Measurements from ENCODE around the gene CD52. TPM values are rescaled to one million over a fixed set of nuclear protein-coding genes. Genes with fewer than 3 reads are reported as not detected.

CD52 gene
- total and polyA plus RNA-seq, 2 of the 13 experiments (the other 11 are each of a cell fraction or from before 2014, with no cell fraction given), result 0.32 TPM; not detected in 1

GRCh38 chr1:26279456-26280332 is 38.1 kb upstream of the CD52 start, which contains the start of gene SH3BGRL3 (continued):
- TF ChIP-seq ZNF609 (CRISPR knock-in tag; IDR thresholded peaks at IDR 0.05; ENCODE audit: borderline replicate concordance) (peak; percentile 34; the same call in 1 of the 2 replicates), ONECUT2 (CRISPR knock-in tag; IDR thresholded peaks at IDR 0.05) (no peak), RNF2 (conservative IDR thresholded peaks at IDR 0.05; ENCODE audit: low read depth) (peak; percentile 86), RERE (CRISPR knock-in tag; IDR thresholded peaks at IDR 0.05; ENCODE audit: low read depth) (no peak), CHD4 (IDR thresholded peaks at IDR 0.05; ENCODE audit: borderline replicate concordance, low read length) (no peak), CREM (IDR thresholded peaks at IDR 0.05) (no peak), CREM (CRISPR knock-in tag; IDR thresholded peaks at IDR 0.05) (no peak), ZNF546 (CRISPR knock-in tag; conservative IDR thresholded peaks at IDR 0.05) (no peak), ZNF280B (CRISPR knock-in tag; IDR thresholded peaks at IDR 0.05; ENCODE audit: borderline replicate concordance) (peak; percentile 39; the same call in 1 of the 2 replicates), NCOA5 (CRISPR knock-in tag; IDR thresholded peaks at IDR 0.05) (no peak), ZNF614 (CRISPR knock-in tag; IDR thresholded peaks at IDR 0.05; ENCODE audit: borderline replicate concordance) (no peak), RNF219 (CRISPR knock-in tag; IDR thresholded peaks at IDR 0.05) (no peak), ZFP36L2 (CRISPR knock-in tag; IDR thresholded peaks at IDR 0.05) (no peak), ZBTB7A (CRISPR knock-in tag; IDR thresholded peaks at IDR 0.05) (no peak)

Measured in HepG2 (cell line).